Diencephalon (tissue), 1 donor: ENCODE measurements around the gene MBD4. TPM values are rescaled to one million over a fixed set of nuclear protein-coding genes. Genes with fewer than 3 reads are reported as not detected.

ENCODE experiments used
- small RNA-seq: library from RNA; depleted of rRNA; stranded (forward); fragments of <200 nt; gene quantifications from one replicate; pipeline ENCODE3, GENCODE V24; 2014
- total RNA-seq: library from RNA; depleted of rRNA; stranded (reverse); fragments of >200 nt; gene quantifications from one replicate; pipeline ENCODE4 v1.2.3, GENCODE V29; 2014

MBD4 gene
- 24.9 TPM for total RNA-seq

GRCh38 chr3:129439817-129440617, at the start of gene MBD4, which contains the start of gene IFT122:
Gene MBD4, minus strand, starts transcription at chr3:129439948. Its CDS starts 115 bp downstream, at chr3:129439833.
Gene IFT122, plus strand, starts transcription at chr3:129440224. Its CDS starts 107 bp downstream, at chr3:129440331.

GRCh38 chr3:129428376-129429079, 11.2 kb downstream of the MBD4 start, which contains the start of gene EFCAB12:
Gene EFCAB12, minus strand, starts transcription at chr3:129428636. Its CDS starts 148 bp downstream, at chr3:129428488.

Small RNA genes within 50 kb of the gene (small RNA-seq; reads per million reads assigned to genes)
- 16.5 reads per million, percentile 94 among the genes with 10 or more reads in this experiment for gene SNORA7B

Other genes with a start within 250 kb of the MBD4 start
- 105 TPM for gene COPG1, start 190.3 kb downstream of the MBD4 start, total RNA-seq
- gene HMCES, start 161.1 kb downstream of the MBD4 start, total RNA-seq, result 20.8 TPM
- gene EFCAB12, start 11.3 kb downstream of the MBD4 start, total RNA-seq, result 0.92 TPM
- 34.1 TPM for gene IFT122, start 276 bp upstream of the MBD4 start, total RNA-seq
- not detected for gene RHO, start 88.7 kb upstream of the MBD4 start, total RNA-seq
- not detected for gene H1-8, start 103.2 kb upstream of the MBD4 start, total RNA-seq
- gene PLXND1, start 166.7 kb upstream of the MBD4 start, total RNA-seq, result 26.8 TPM